ENCODE data around the gene BIRC3. TPM values are rescaled to one million over a fixed set of nuclear protein-coding genes. Genes with fewer than 3 reads are reported as not detected.
"Not testable (repeated sequence)": the region's sequence is repeated elsewhere in the genome, so short reads cannot be mapped to it uniquely, and the experiment has no call there.

Gene BIRC3
- total RNA-seq, 2 donors from 2014 or later, result 0.04 to 0.07 TPM

- Mint-ChIP-seq H3K9me3 (peaks cover 7% of the 10 kb centered on the region), H3K36me3 (ENCODE audit: low read depth) (no peaks in the 10 kb centered on the region), H3K27me3 (ENCODE audit: insufficient read depth) (no peaks in the 10 kb centered on the region), H3K27ac (no peak overlapping the region), H3K4me1 (peaks cover 6% of the 10 kb centered on the region), H3K4me3 (no peak overlapping the region)
- no peaks in the 10 kb centered on the region for H3K9me3 ChIP-seq (ENCODE audit: control insufficient read depth, low read length)
- no peaks in the 10 kb centered on the region for H3K36me3 ChIP-seq (ENCODE audit: control insufficient read depth, insufficient read depth, low read length)
- WGBS, 2 experiments (ENCODE audit: insufficient coverage in 1 of 2, insufficient read length in 1 of 2), result 93 to 96% methylated on average over 5 to 6 of the region's 6 CpGs
- H3K4me1 ChIP-seq (ENCODE audit: control insufficient read depth, insufficient read depth, low read length), result no peaks in the 10 kb centered on the region
- no peak overlapping the region for H3K27ac ChIP-seq (ENCODE audit: low read depth, low read length)
- no peak overlapping the region for H3K9ac ChIP-seq (ENCODE audit: extremely low read depth, low read length, poor library complexity, severe bottlenecking)
- H3K4me3 ChIP-seq (ENCODE audit: low read length), result no peak overlapping the region
- TF ChIP-seq CTCF (conservative IDR thresholded peaks at IDR 0.05), result no peak
- no peak for DNase-seq
- no peaks in the 10 kb centered on the region for H3K27me3 ChIP-seq (ENCODE audit: control insufficient read depth, insufficient read depth, low read length, poor library complexity, severe bottlenecking)
Measured at GRCh38 chr11:102292933-102293332, 24.4 kb upstream of the BIRC3 start.

GRCh38 chr11:102293873-102294601 is 23.2 kb upstream of the BIRC3 start:
- no peak overlapping the region for H3K27ac ChIP-seq (ENCODE audit: low read depth, low read length)
- DNase-seq, result no peak
- H3K4me3 Mint-ChIP-seq, result no peak overlapping the region

GRCh38 chr11:102295045-102295444 is 22.2 kb upstream of the BIRC3 start:
- H3K9ac ChIP-seq (ENCODE audit: extremely low read depth, low read length, poor library complexity, severe bottlenecking), result no peak overlapping the region
- Mint-ChIP-seq H3K9me3 (peaks cover 11% of the 10 kb centered on the region), H3K4me1 (peaks cover 1% of the 10 kb centered on the region), H3K27ac (no peak overlapping the region), H3K27me3 (ENCODE audit: insufficient read depth) (peaks cover 5% of the 10 kb centered on the region), H3K4me3 (no peak overlapping the region), H3K36me3 (ENCODE audit: low read depth) (no peaks in the 10 kb centered on the region)
- TF ChIP-seq CTCF (conservative IDR thresholded peaks at IDR 0.05), result no peak
- no peak overlapping the region for H3K4me3 ChIP-seq (ENCODE audit: low read length)
- no peak for DNase-seq
- H3K9me3 ChIP-seq (ENCODE audit: control insufficient read depth, low read length), result no peaks in the 10 kb centered on the region
- H3K36me3 ChIP-seq (ENCODE audit: control insufficient read depth, insufficient read depth, low read length), result no peaks in the 10 kb centered on the region
- no peak overlapping the region for H3K27ac ChIP-seq (ENCODE audit: low read depth, low read length)
- H3K27me3 ChIP-seq (ENCODE audit: control insufficient read depth, insufficient read depth, low read length, poor library complexity, severe bottlenecking), result no peaks in the 10 kb centered on the region
- WGBS, 2 experiments (ENCODE audit: insufficient coverage in 1 of 2, insufficient read length in 1 of 2), result 84 to 94% methylated on average over 2 of the region's 2 CpGs
- no peaks in the 10 kb centered on the region for H3K4me1 ChIP-seq (ENCODE audit: control insufficient read depth, insufficient read depth, low read length)

More at GRCh38 chr11:102293873-102294601, 23.2 kb upstream of the BIRC3 start:
- no peaks in the 10 kb centered on the region for H3K9me3 ChIP-seq (ENCODE audit: control insufficient read depth, low read length)
- H3K9ac ChIP-seq (ENCODE audit: extremely low read depth, low read length, poor library complexity, severe bottlenecking), result no peak overlapping the region
- H3K27ac Mint-ChIP-seq, result no peak overlapping the region
- H3K4me1 Mint-ChIP-seq, result peaks cover 6% of the 10 kb centered on the region
- H3K4me1 ChIP-seq (ENCODE audit: control insufficient read depth, insufficient read depth, low read length), result no peaks in the 10 kb centered on the region
- 58 to 100% methylated on average over 1 to 6 of the region's 6 CpGs for WGBS, 2 experiments (ENCODE audit: insufficient coverage in 1 of 2, insufficient read length in 1 of 2)
- H3K36me3 Mint-ChIP-seq (ENCODE audit: low read depth), result no peaks in the 10 kb centered on the region
- H3K27me3 ChIP-seq (ENCODE audit: control insufficient read depth, insufficient read depth, low read length, poor library complexity, severe bottlenecking), result no peaks in the 10 kb centered on the region
- TF ChIP-seq CTCF (conservative IDR thresholded peaks at IDR 0.05), result peak; percentile 81
- no peaks in the 10 kb centered on the region for H3K36me3 ChIP-seq (ENCODE audit: control insufficient read depth, insufficient read depth, low read length)
- H3K27me3 Mint-ChIP-seq (ENCODE audit: insufficient read depth), result peaks cover 3% of the 10 kb centered on the region
- no peak overlapping the region for H3K4me3 ChIP-seq (ENCODE audit: low read length)
- peaks cover 11% of the 10 kb centered on the region for H3K9me3 Mint-ChIP-seq

- not testable (repeated sequence) for H3K27me3 ChIP-seq (ENCODE audit: control insufficient read depth, insufficient read depth, low read length, poor library complexity, severe bottlenecking); H3K27ac ChIP-seq (ENCODE audit: low read depth, low read length); H3K9ac ChIP-seq (ENCODE audit: extremely low read depth, low read length, poor library complexity, severe bottlenecking); H3K36me3 ChIP-seq (ENCODE audit: control insufficient read depth, insufficient read depth, low read length); H3K4me3 ChIP-seq (ENCODE audit: low read length); H3K36me3 Mint-ChIP-seq (ENCODE audit: low read depth); H3K4me3 Mint-ChIP-seq; DNase-seq; H3K27ac Mint-ChIP-seq; H3K4me1 Mint-ChIP-seq; H3K9me3 ChIP-seq (ENCODE audit: control insufficient read depth, low read length); H3K4me1 ChIP-seq (ENCODE audit: control insufficient read depth, insufficient read depth, low read length); H3K27me3 Mint-ChIP-seq (ENCODE audit: insufficient read depth)
- WGBS, 2 experiments (ENCODE audit: insufficient coverage in 1 of 2, insufficient read length in 1 of 2), result 94% methylated on average over 2 of the region's 4 CpGs; no CpG with 5 or more reads in 1 of the 2 experiments
- H3K9me3 Mint-ChIP-seq, result peaks cover 19% of the 10 kb centered on the region
Measured at GRCh38 chr11:102296757-102297156, 20.5 kb upstream of the BIRC3 start.

- H3K4me1 Mint-ChIP-seq; H3K9ac ChIP-seq (ENCODE audit: extremely low read depth, low read length, poor library complexity, severe bottlenecking); DNase-seq; H3K36me3 Mint-ChIP-seq (ENCODE audit: low read depth); H3K27me3 ChIP-seq (ENCODE audit: control insufficient read depth, insufficient read depth, low read length, poor library complexity, severe bottlenecking); H3K36me3 ChIP-seq (ENCODE audit: control insufficient read depth, insufficient read depth, low read length); H3K4me1 ChIP-seq (ENCODE audit: control insufficient read depth, insufficient read depth, low read length); H3K4me3 ChIP-seq (ENCODE audit: low read length); H3K4me3 Mint-ChIP-seq; H3K27me3 Mint-ChIP-seq (ENCODE audit: insufficient read depth); H3K27ac Mint-ChIP-seq; H3K27ac ChIP-seq (ENCODE audit: low read depth, low read length): not testable (repeated sequence)
- WGBS, 2 experiments (ENCODE audit: insufficient coverage in 1 of 2, insufficient read length in 1 of 2), result 50 to 95% methylated on average over 1 to 2 of the region's 2 CpGs
- H3K9me3 ChIP-seq (ENCODE audit: control insufficient read depth, low read length), result peaks cover 16% of the 10 kb centered on the region
- H3K9me3 Mint-ChIP-seq, result peaks cover 38% of the 10 kb centered on the region
Measured at GRCh38 chr11:102300837-102301236, 16.4 kb upstream of the BIRC3 start.

All from endodermal cell (in vitro differentiated cells).